ENCODE data around the gene PRR16. TPM values are rescaled to one million over a fixed set of nuclear protein-coding genes. Genes with fewer than 3 reads are reported as not detected.

PRR16 gene
- total RNA-seq, 3 donors from 2014 or later: 1.2 to 9.6 (median 3.6) TPM

GRCh38 chr5:120507197-120507596, 43.1 kb downstream of the PRR16 start:
- Histone ChIP-seq H3K27ac (no peak overlapping the region), H3K36me3 (no peaks in the 10 kb centered on the region), H3K9me3 (no peaks in the 10 kb centered on the region), H3K4me1 (no peaks in the 10 kb centered on the region), H3K4me3 (no peak overlapping the region), H3K27me3 (no peaks in the 10 kb centered on the region)
- no peak for DNase-seq (ENCODE audit: low spot score in 2 of 2)
- intact Hi-C loops (cut with DNase I; ENCODE audit: low total_unique reads): no loop called here
- no peak for TF ChIP-seq POLR2AphosphoS5 (IDR thresholded peaks at IDR 0.05)

- intact Hi-C loops (cut with DNase I; ENCODE audit: low total_unique reads): no loop called here
- TF ChIP-seq POLR2AphosphoS5 (IDR thresholded peaks at IDR 0.05) (no peak), POLR2A (IDR thresholded peaks at IDR 0.05) (no peak), CTCF (IDR thresholded peaks at IDR 0.05) (no peak)
- no peak for DNase-seq (ENCODE audit: low spot score in 2 of 2)
- no peak overlapping the region for H3K4me3 ChIP-seq
- H3K4me1 ChIP-seq: no peaks in the 10 kb centered on the region
- H3K27ac ChIP-seq: no peak overlapping the region
- no peaks in the 10 kb centered on the region for H3K36me3 ChIP-seq
- no peaks in the 10 kb centered on the region for H3K27me3 ChIP-seq
- H3K9me3 ChIP-seq: no peaks in the 10 kb centered on the region
Observed at GRCh38 chr5:120507800-120508463, 43.8 kb downstream of the PRR16 start.

- no peak for TF ChIP-seq CTCF (IDR thresholded peaks at IDR 0.05)
- no peak for TF ChIP-seq POLR2AphosphoS5 (IDR thresholded peaks at IDR 0.05)
- no peak for TF ChIP-seq POLR2A (IDR thresholded peaks at IDR 0.05)
- H3K4me1 ChIP-seq: no peaks in the 10 kb centered on the region
- no peak overlapping the region for H3K27ac ChIP-seq
- no peak overlapping the region for H3K4me3 ChIP-seq
- no peaks in the 10 kb centered on the region for H3K27me3 ChIP-seq
- H3K36me3 ChIP-seq: no peaks in the 10 kb centered on the region
- H3K9me3 ChIP-seq: no peaks in the 10 kb centered on the region
- intact Hi-C loops (cut with DNase I; ENCODE audit: low total_unique reads): no loop called here
- DNase-seq (ENCODE audit: low spot score in 2 of 2): no peak
Observed at GRCh38 chr5:120509053-120509452, 45.0 kb downstream of the PRR16 start.

GRCh38 chr5:120510098-120510637, 46.1 kb downstream of the PRR16 start:
- DNase-seq (ENCODE audit: low spot score in 2 of 2): no peak
- no peak overlapping the region for H3K4me3 ChIP-seq
- H3K27ac ChIP-seq: no peak overlapping the region
- no peaks in the 10 kb centered on the region for H3K9me3 ChIP-seq
- H3K27me3 ChIP-seq: no peaks in the 10 kb centered on the region
- intact Hi-C loops (cut with DNase I; ENCODE audit: low total_unique reads): no loop called here
- TF ChIP-seq POLR2AphosphoS5 (IDR thresholded peaks at IDR 0.05) (no peak), POLR2A (IDR thresholded peaks at IDR 0.05) (no peak), CTCF (IDR thresholded peaks at IDR 0.05) (no peak)
- no peaks in the 10 kb centered on the region for H3K36me3 ChIP-seq
- no peaks in the 10 kb centered on the region for H3K4me1 ChIP-seq

GRCh38 chr5:120510994-120511686, 47.0 kb downstream of the PRR16 start:
- H3K36me3 ChIP-seq: no peaks in the 10 kb centered on the region
- intact Hi-C loops (cut with DNase I; ENCODE audit: low total_unique reads): no loop called here
- H3K9me3 ChIP-seq: no peaks in the 10 kb centered on the region
- H3K4me1 ChIP-seq: no peaks in the 10 kb centered on the region
- no peaks in the 10 kb centered on the region for H3K27me3 ChIP-seq
- DNase-seq (ENCODE audit: low spot score in 2 of 2): no peak
- H3K4me3 ChIP-seq: no peak overlapping the region
- TF ChIP-seq POLR2A (IDR thresholded peaks at IDR 0.05) (no peak), POLR2AphosphoS5 (IDR thresholded peaks at IDR 0.05) (no peak), CTCF (IDR thresholded peaks at IDR 0.05) (no peak)
- no peak overlapping the region for H3K27ac ChIP-seq
